ENCODE measurements around the gene ZNF383. TPM values are rescaled to one million over a fixed set of nuclear protein-coding genes. Genes with fewer than 3 reads are reported as not detected.
"Not testable (repeated sequence)": the region's sequence is repeated elsewhere in the genome, so short reads cannot be mapped to it uniquely, and the experiment has no call there.

Gene ZNF383
- total and polyA plus RNA-seq, 2 donors (not counting 1 experiment from before 2014, with no cell fraction given): 7.9 to 42.2 TPM

GRCh38 chr19:37289229-37289628, 71.2 kb downstream of the ZNF383 start:
- not testable (repeated sequence) for DNase-seq; ATAC-seq (ENCODE audit: low read depth)
- WGBS (ENCODE audit: insufficient coverage): 97% methylated on average over 23 of the region's 39 CpGs

DNA sequence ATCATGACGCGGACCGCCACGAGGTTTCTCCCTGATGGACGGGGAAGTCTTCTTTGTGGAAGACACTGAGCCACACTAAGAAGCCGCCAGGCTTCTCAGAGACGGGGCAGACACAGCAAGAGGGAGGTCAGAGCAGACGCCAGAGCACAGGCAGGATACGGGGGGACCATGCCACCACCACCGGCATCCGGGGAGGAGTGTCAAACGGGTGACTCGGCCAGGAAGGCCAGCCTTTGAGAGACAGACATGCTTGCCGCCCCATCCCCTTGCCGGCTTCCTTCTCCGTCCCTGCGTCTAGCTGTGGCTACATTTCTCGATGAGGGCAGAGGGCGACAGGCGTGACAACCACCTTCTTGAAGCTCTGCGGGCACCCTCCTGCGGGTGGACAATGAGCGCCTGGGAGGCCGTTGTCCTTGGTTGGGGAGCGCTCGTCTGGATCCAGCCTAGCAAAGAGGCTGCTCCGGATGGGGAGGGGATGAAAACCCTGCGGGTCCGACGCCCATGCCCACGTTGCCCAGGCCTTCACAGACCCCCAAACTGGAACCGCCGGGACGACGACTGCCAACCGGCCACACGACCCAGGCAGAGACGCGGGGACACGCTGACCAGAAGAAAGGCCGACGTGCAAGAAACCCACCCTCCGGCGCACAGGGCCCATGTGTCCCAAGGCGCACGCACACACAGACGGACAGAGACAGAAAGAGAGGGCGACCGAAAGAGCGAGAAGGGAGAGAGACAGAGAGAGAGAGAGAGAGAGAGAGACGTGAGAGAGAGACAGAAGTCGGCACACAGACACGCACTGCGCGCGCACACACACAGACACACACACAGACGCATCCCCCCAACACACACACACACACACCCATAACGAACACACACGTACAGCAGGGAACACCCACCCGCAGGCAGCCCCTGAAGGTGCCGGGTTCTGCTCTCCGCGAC, 75.3 kb downstream of the ZNF383 start:
- H3K27ac Mint-ChIP-seq; ATAC-seq (ENCODE audit: low read depth); POLR2A ChIA-PET; H4K20me1 ChIP-seq (ENCODE audit: control insufficient read depth, insufficient read depth, low read length, poor library complexity, severe bottlenecking); H3K4me3 Mint-ChIP-seq; H3K36me3 ChIP-seq (replicated peaks in 1 of 2; ENCODE audit: control extremely low read depth in 1 of 2, control insufficient read depth in 1 of 2, extremely low read depth in 1 of 2, insufficient read depth in 2 of 2, low read length in 1 of 2); DNase-seq; H3K4me1 Mint-ChIP-seq; CTCF ChIA-PET; H3K79me2 ChIP-seq (ENCODE audit: control insufficient read depth, insufficient read depth, low read length); H3K9ac ChIP-seq (ENCODE audit: low read length); H3K27me3 Mint-ChIP-seq; H3K27me3 ChIP-seq (replicated peaks in 1 of 4; ENCODE audit: control extremely low read depth in 1 of 4, control insufficient read depth in 3 of 4, insufficient read depth in 4 of 4, low read length in 3 of 4); H3K27ac ChIP-seq (ENCODE audit: low read length in 2 of 2); H2AFZ ChIP-seq (ENCODE audit: insufficient read depth, low read depth, low read length, poor library complexity, severe bottlenecking); H3K9me3 Mint-ChIP-seq (ENCODE audit: insufficient read depth); H3K4me3 ChIP-seq (ENCODE audit: control extremely low read depth in 1 of 5, extremely low read depth in 1 of 5, insufficient read depth in 1 of 5, low read depth in 2 of 5, low read length in 4 of 5); H3K4me2 ChIP-seq (replicated peaks; ENCODE audit: low read depth, low read length, poor library complexity, severe bottlenecking); H3K4me1 ChIP-seq (ENCODE audit: control insufficient read depth in 2 of 2, insufficient read depth in 2 of 2, low read length in 2 of 2); intact Hi-C loops (cut with micrococcal nuclease): not testable (repeated sequence)
- WGBS (ENCODE audit: insufficient coverage): 99% methylated on average over 27 of the region's 63 CpGs
- peaks cover 0 to 16% (median 0%) of the 10 kb centered on the region in 3 donors for H3K9me3 ChIP-seq (ENCODE audit: control extremely low read depth in 1 of 3, control insufficient read depth in 2 of 3, insufficient read depth in 1 of 3, low read length in 2 of 3)

More at GRCh38 chr19:37289229-37289628, 71.2 kb downstream of the ZNF383 start:
- H3K27ac ChIP-seq (ENCODE audit: low read length in 2 of 2); H3K27ac Mint-ChIP-seq; H4K20me1 ChIP-seq (ENCODE audit: control insufficient read depth, insufficient read depth, low read length, poor library complexity, severe bottlenecking); H3K36me3 ChIP-seq (replicated peaks in 1 of 2; ENCODE audit: control extremely low read depth in 1 of 2, control insufficient read depth in 1 of 2, extremely low read depth in 1 of 2, insufficient read depth in 2 of 2, low read length in 1 of 2); H3K4me1 Mint-ChIP-seq; intact Hi-C loops (cut with micrococcal nuclease); H3K4me3 ChIP-seq (ENCODE audit: control extremely low read depth in 1 of 5, extremely low read depth in 1 of 5, insufficient read depth in 1 of 5, low read depth in 2 of 5, low read length in 4 of 5); H3K4me1 ChIP-seq (ENCODE audit: control insufficient read depth in 2 of 2, insufficient read depth in 2 of 2, low read length in 2 of 2); H3K9me3 Mint-ChIP-seq (ENCODE audit: insufficient read depth); H2AFZ ChIP-seq (ENCODE audit: insufficient read depth, low read depth, low read length, poor library complexity, severe bottlenecking); H3K79me2 ChIP-seq (ENCODE audit: control insufficient read depth, insufficient read depth, low read length); CTCF ChIA-PET; H3K27me3 ChIP-seq (replicated peaks in 1 of 4; ENCODE audit: control extremely low read depth in 1 of 4, control insufficient read depth in 3 of 4, insufficient read depth in 4 of 4, low read length in 3 of 4); POLR2A ChIA-PET; H3K4me2 ChIP-seq (replicated peaks; ENCODE audit: low read depth, low read length, poor library complexity, severe bottlenecking); H3K4me3 Mint-ChIP-seq; H3K9ac ChIP-seq (ENCODE audit: low read length); H3K27me3 Mint-ChIP-seq: not testable (repeated sequence)
- H3K9me3 ChIP-seq (ENCODE audit: control extremely low read depth in 1 of 3, control insufficient read depth in 2 of 3, insufficient read depth in 1 of 3, low read length in 2 of 3): peaks cover 0 to 16% (median 0%) of the 10 kb centered on the region in 3 donors

GRCh38 chr19:37294246-37294645, 76.2 kb downstream of the ZNF383 start:
- H3K4me3 Mint-ChIP-seq; ATAC-seq (ENCODE audit: low read depth); H2AFZ ChIP-seq (ENCODE audit: insufficient read depth, low read depth, low read length, poor library complexity, severe bottlenecking); H3K27me3 Mint-ChIP-seq; H3K4me3 ChIP-seq (ENCODE audit: control extremely low read depth in 1 of 5, extremely low read depth in 1 of 5, insufficient read depth in 1 of 5, low read depth in 2 of 5, low read length in 4 of 5); H3K9me3 Mint-ChIP-seq (ENCODE audit: insufficient read depth); H3K79me2 ChIP-seq (ENCODE audit: control insufficient read depth, insufficient read depth, low read length); CTCF ChIA-PET; intact Hi-C loops (cut with micrococcal nuclease); H3K4me2 ChIP-seq (replicated peaks; ENCODE audit: low read depth, low read length, poor library complexity, severe bottlenecking); H3K4me1 Mint-ChIP-seq; DNase-seq; H3K27me3 ChIP-seq (replicated peaks in 1 of 4; ENCODE audit: control extremely low read depth in 1 of 4, control insufficient read depth in 3 of 4, insufficient read depth in 4 of 4, low read length in 3 of 4); H3K36me3 ChIP-seq (replicated peaks in 1 of 2; ENCODE audit: control extremely low read depth in 1 of 2, control insufficient read depth in 1 of 2, extremely low read depth in 1 of 2, insufficient read depth in 2 of 2, low read length in 1 of 2); H3K27ac ChIP-seq (ENCODE audit: low read length in 2 of 2); H3K27ac Mint-ChIP-seq; POLR2A ChIA-PET; H4K20me1 ChIP-seq (ENCODE audit: control insufficient read depth, insufficient read depth, low read length, poor library complexity, severe bottlenecking); H3K4me1 ChIP-seq (ENCODE audit: control insufficient read depth in 2 of 2, insufficient read depth in 2 of 2, low read length in 2 of 2); H3K9ac ChIP-seq (ENCODE audit: low read length): not testable (repeated sequence)
- WGBS (ENCODE audit: insufficient coverage): no CpG with 5 or more reads among the region's 39 CpGs
- H3K9me3 ChIP-seq (ENCODE audit: control extremely low read depth in 1 of 3, control insufficient read depth in 2 of 3, insufficient read depth in 1 of 3, low read length in 2 of 3): peaks cover 0 to 14% (median 0%) of the 10 kb centered on the region in 3 donors

All from B cell (primary cell).